Mesendoderm (in vitro differentiated cells): ENCODE results near the gene KAZN.
A peak's percentile ranks its signal among the peaks of the same experiment; 100 is the strongest.

Source experiments
- DNase-seq: peaks from one replicate; pipeline ENCODE4 v3.0.0; 2013
- H2AK5ac ChIP-seq: 2 replicates; pipeline ENCODE4 v1.6.1; 2013; ENCODE audit warnings: low read length, inconsistent platforms
- H2BK120ac ChIP-seq: 2 replicates; pipeline ENCODE4 v1.6.1; 2013; ENCODE audit warnings: low read depth, mild to moderate bottlenecking, low read length, moderate library complexity, mixed read lengths
- H2BK15ac ChIP-seq: replicated peaks from 2 replicates; pipeline ENCODE4 v1.6.1; 2013; ENCODE audit warnings: low read depth, mild to moderate bottlenecking, moderate library complexity
- H2BK5ac ChIP-seq: 2 replicates; pipeline ENCODE4 v1.6.1; 2013; ENCODE audit warnings: low read length, inconsistent platforms
- H3K18ac ChIP-seq: 2 replicates; pipeline ENCODE4 v1.6.1; 2013; ENCODE audit warnings: mild to moderate bottlenecking, low read length, mixed read lengths
- H3K23ac ChIP-seq: one replicate; pipeline ENCODE4 v1.6.1; 2013; ENCODE audit warnings: low read length
- H3K27ac ChIP-seq: 2 replicates; pipeline ENCODE4 v1.5.1; 2013; ENCODE audit warnings: low read depth, mild to moderate bottlenecking, inconsistent platforms, low read length, moderate library complexity
- H3K27me3 ChIP-seq: 2 replicates; pipeline ENCODE4 v1.6.1; 2013; ENCODE audit warnings: low read length, control low read depth, mild to moderate bottlenecking, inconsistent platforms; ENCODE audit not compliant: insufficient read depth, poor library complexity
- H3K36me3 ChIP-seq: 2 replicates; pipeline ENCODE4 v1.6.1; 2013; ENCODE audit warnings: low read length, inconsistent platforms; ENCODE audit not compliant: control insufficient read depth, insufficient read depth
- H3K4ac ChIP-seq: one replicate; pipeline ENCODE4 v1.6.1; 2013; ENCODE audit warnings: low read depth, mild to moderate bottlenecking, low read length, moderate library complexity
- H3K4me1 ChIP-seq: 2 replicates; pipeline ENCODE4 v1.6.1; 2013; ENCODE audit warnings: low read depth, low read length, inconsistent platforms; ENCODE audit not compliant: control insufficient read depth
- H3K4me2 ChIP-seq: 2 replicates; pipeline ENCODE4 v1.6.1; 2013; ENCODE audit warnings: low read length
- H3K4me3 ChIP-seq: 2 replicates; pipeline ENCODE4 v1.5.1; 2013; ENCODE audit warnings: mild to moderate bottlenecking, low read length
- H3K56ac ChIP-seq: one replicate; pipeline ENCODE4 v1.6.1; 2013; ENCODE audit warnings: low read length
- H3K79me1 ChIP-seq: 2 replicates; pipeline ENCODE4 v1.6.1; 2013; ENCODE audit warnings: low read length, inconsistent platforms
- H3K79me2 ChIP-seq: 2 replicates; pipeline ENCODE4 v1.6.1; 2013; ENCODE audit warnings: mild to moderate bottlenecking, low read length; ENCODE audit not compliant: control insufficient read depth, insufficient read depth
- H3K9ac ChIP-seq: 2 replicates; pipeline ENCODE4 v1.6.1; 2013; ENCODE audit warnings: low read length, inconsistent platforms
- H4K5ac ChIP-seq: one replicate; pipeline ENCODE4 v1.6.1; 2013; ENCODE audit warnings: low read length
- H4K8ac ChIP-seq: one replicate; pipeline ENCODE4 v1.6.1; 2013; ENCODE audit warnings: low read depth, mild to moderate bottlenecking, control low read depth, low read length, moderate library complexity
- WGBS: extraction: QIAGEN DNeasy Blood & Tissue Kit; methylation state at CpG from one replicate; pipeline ENCODE4 v1.1.7; 2013; ENCODE audit warnings: low lambda C conversion rate, missing lambda C conversion rate; ENCODE audit not compliant: insufficient coverage; ENCODE audit errors: extremely low coverage; 5-methylcytosine and 5-hydroxymethylcytosine counted together

The KAZN gene

DNA sequence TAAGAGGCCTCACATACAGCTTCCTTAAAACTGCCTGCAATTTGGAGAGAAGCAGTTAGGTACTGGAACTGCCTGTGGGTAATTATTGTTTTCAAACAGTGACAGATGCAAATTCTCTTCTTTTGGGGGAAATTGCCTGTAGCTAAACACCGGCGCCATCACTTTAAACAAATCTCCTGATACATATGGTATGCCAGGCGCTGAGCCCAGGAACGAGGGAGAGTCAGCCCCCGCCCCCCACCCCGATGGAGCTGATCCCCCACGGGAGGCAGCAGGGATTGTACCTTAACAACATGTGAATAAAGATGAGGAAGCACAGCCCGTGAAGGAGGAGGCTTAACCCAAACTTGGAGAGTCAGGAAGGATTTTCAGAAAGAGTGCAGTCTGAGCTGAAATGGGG is 562.1 kb downstream of the KAZN start:
- H3K4me2 ChIP-seq = no peak overlapping the region
- WGBS = no CpG with 5 or more reads among the region's 8 CpGs
- no peak overlapping the region for H3K4ac ChIP-seq
- H3K36me3 ChIP-seq = no peaks in the 10 kb centered on the region
- no peak overlapping the region for H3K23ac ChIP-seq
- H2BK15ac ChIP-seq = no peak overlapping the region
- H3K9ac ChIP-seq = no peak overlapping the region
- H2BK120ac ChIP-seq = no peak overlapping the region
- no peaks in the 10 kb centered on the region for H3K79me2 ChIP-seq
- no peaks in the 10 kb centered on the region for H3K27me3 ChIP-seq
- H3K79me1 ChIP-seq = peaks cover 4% of the 10 kb centered on the region
- H2BK5ac ChIP-seq = no peak overlapping the region
- H4K5ac ChIP-seq = no peak overlapping the region
- no peaks in the 10 kb centered on the region for H3K4me1 ChIP-seq
- no peak overlapping the region for H3K18ac ChIP-seq
- H4K8ac ChIP-seq = no peak overlapping the region
- H3K56ac ChIP-seq = no peak overlapping the region
- H3K27ac ChIP-seq = no peak overlapping the region
- H2AK5ac ChIP-seq = no peak overlapping the region
- H3K4me3 ChIP-seq = no peak overlapping the region
- no peak for DNase-seq

DNA sequence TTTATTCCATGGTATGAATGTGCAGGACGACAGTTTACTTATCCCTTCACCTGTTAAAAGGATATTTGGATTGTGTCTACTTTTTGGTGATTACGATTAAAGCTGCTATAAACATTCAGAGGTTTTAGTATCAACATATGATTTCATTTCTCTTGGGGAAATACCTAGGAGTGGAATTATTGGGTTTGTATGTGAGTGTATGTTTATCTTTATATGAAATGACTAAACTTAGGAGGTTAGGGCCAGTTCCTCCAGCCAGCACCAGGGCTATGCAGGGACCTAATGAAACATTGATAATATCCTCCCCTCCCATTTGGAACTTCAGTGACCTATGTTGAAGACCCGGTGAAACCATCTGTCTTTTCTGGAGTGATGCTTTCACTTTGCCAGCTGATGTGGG is 568.9 kb downstream of the KAZN start:
- Histone ChIP-seq H2BK120ac (no peak overlapping the region), H2BK5ac (no peak overlapping the region), H3K18ac (no peak overlapping the region), H2BK15ac (no peak overlapping the region), H3K4me1 (no peaks in the 10 kb centered on the region), H4K8ac (no peak overlapping the region), H3K36me3 (no peaks in the 10 kb centered on the region), H3K4me2 (no peak overlapping the region), H3K4me3 (no peak overlapping the region), H3K79me1 (no peaks in the 10 kb centered on the region), H3K79me2 (no peaks in the 10 kb centered on the region), H3K4ac (no peak overlapping the region), H2AK5ac (no peak overlapping the region), H3K27me3 (no peaks in the 10 kb centered on the region), H3K27ac (no peak overlapping the region), H3K56ac (no peak overlapping the region), H3K23ac (peak overlapping the region; percentile 94), H4K5ac (no peak overlapping the region), H3K9ac (no peak overlapping the region)
- WGBS = no CpG with 5 or more reads among the region's 3 CpGs
- no peak for DNase-seq
